ENCODE results near the gene NBEA.

- TF ChIP-seq EGR1 (IDR thresholded peaks at IDR 0.05) (no peak), MAX (IDR thresholded peaks at IDR 0.05) (no peak), TAF1 (IDR thresholded peaks at IDR 0.05; ENCODE audit: low read depth) (no peak), TEAD4 (IDR thresholded peaks at IDR 0.05) (no peak), RAD21 (IDR thresholded peaks at IDR 0.05; ENCODE audit: low read depth) (no peak), REST (IDR thresholded peaks at IDR 0.05; ENCODE audit: low read depth) (no peak), TCF12 (IDR thresholded peaks at IDR 0.05; ENCODE audit: low read depth) (no peak), CREB1 (IDR thresholded peaks at IDR 0.05; ENCODE audit: low read depth) (no peak), USF1 (IDR thresholded peaks at IDR 0.05) (no peak), EP300 (IDR thresholded peaks at IDR 0.05; ENCODE audit: borderline replicate concordance) (no peak), ZBTB7A (IDR thresholded peaks at IDR 0.05; ENCODE audit: low read depth) (no peak), YY1 (IDR thresholded peaks at IDR 0.05; ENCODE audit: low read depth) (no peak)
Observed at GRCh38 chr13:35478271-35479037, 536.4 kb downstream of the NBEA start.

Measured in Ishikawa (cell line).